Measurements from ENCODE around the gene ACOXL. TPM values are rescaled to one million over a fixed set of nuclear protein-coding genes. Genes with fewer than 3 reads are reported as not detected.
A peak's percentile ranks its signal among the peaks of the same experiment; 100 is the strongest.

ACOXL gene
- total RNA-seq, 1 experiment from 2014 or later: not detected

DNA sequence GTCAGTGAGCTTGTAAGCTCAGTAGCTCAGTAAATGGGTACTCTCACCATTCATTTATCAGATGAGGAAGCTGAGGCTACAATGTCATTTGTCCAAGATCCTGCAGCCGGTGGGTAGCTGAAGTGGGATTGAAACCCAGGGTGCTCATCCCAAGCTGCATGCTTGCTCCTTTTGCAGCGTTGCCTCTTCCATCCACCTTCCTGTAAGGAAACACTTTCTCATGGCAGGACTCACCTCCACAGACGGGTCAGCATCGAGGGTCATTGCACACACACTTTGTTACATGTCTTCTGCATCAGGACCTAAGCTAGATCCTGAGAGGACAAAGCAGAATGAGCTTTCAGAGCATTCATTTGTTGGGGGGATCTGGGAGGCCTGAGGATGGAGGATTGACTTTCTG, 60.7 kb downstream of the ACOXL start:
- DNase-seq (ENCODE audit: low read depth): no peak

DNA sequence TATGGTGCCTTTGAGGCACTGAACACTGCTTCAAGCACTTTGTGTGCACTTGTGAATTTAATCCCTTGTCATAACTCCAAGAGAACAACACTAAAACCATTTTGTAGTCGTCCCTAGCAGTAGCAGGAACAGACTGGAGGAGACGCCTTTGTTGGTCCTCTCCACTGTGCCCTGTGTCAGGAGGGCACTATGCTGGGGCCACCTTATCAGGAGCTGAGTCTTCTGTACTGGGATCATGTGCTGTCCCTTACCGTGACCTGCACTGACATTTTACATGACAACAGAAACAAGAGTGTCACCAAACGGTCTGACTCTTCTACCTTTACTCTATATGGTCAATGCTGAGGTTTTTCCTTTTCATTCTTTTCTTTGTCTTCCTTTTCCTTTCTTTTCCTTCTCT, 62.0 kb downstream of the ACOXL start:
- DNase-seq (ENCODE audit: low read depth): no peak

DNA sequence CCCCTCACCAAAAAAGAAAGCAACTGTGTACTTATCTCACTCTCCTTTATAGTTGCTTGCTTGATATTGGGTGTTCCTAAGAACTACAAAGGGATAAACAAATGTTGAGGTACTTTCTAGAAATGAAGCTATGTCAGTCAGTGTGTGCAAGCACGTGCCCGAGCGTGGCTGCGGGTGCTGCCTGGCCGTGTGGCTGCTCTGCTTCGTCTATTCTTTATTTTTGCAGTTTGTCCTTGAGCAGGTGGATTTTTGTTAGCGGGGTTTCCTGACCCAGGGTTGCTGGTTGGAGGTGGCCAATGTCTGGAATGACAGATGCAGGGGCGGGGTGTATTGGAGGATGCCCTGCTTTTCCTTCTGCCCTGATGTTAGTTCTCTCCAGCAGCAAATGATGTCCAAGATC, 62.6 kb downstream of the ACOXL start:
- DNase-seq (ENCODE audit: low read depth): no peak

DNA sequence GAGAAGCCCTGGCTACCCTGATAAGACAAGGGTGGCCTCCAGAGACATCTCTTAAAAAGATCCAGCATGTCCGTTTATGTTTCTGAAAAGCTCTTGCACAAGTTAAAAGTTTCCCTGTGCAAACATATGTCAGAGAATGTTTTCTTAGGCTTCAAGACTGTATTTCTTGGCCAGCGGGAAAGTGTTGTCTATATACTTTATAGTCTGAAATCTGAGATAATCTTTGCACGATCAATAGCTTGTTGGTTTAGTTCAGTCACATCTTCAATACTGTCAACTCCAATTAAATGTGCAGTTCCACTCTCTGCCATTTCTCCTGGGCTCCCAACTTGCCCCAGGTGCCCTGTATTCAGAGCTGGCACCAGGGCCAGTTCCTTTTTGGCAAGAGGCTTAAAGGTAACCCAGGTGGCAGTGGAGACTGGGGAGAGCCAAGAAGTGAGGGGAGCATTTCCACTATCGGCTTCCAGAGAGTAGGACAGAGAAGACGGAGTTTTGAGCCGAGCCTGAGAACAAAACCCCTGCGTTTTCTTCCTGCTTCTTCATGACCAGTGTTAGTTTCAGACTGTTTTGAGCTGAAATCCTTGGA, 64.4 kb downstream of the ACOXL start:
- no peak for DNase-seq (ENCODE audit: low read depth)

DNA sequence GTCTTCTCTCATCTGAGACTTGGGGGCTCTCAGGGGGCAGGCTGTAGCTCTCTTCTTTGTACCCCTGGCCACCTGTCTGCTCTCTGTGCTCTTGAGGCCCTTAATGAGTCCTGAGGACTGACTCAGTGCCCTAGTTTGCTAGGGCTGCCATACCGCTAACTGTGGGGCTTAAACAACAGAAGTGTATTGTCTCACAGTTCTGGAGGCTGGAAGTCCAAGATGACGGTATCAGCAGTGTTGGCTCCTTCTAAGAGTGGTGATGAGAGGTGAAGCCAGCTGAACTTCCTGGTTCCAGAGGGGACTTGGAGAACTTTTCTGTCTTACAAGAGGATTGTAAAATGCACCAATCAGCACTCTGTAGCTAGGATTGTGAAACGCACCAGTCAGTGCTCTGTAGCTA, 67.0 kb downstream of the ACOXL start:
- DNase-seq (ENCODE audit: low read depth): no peak

DNA sequence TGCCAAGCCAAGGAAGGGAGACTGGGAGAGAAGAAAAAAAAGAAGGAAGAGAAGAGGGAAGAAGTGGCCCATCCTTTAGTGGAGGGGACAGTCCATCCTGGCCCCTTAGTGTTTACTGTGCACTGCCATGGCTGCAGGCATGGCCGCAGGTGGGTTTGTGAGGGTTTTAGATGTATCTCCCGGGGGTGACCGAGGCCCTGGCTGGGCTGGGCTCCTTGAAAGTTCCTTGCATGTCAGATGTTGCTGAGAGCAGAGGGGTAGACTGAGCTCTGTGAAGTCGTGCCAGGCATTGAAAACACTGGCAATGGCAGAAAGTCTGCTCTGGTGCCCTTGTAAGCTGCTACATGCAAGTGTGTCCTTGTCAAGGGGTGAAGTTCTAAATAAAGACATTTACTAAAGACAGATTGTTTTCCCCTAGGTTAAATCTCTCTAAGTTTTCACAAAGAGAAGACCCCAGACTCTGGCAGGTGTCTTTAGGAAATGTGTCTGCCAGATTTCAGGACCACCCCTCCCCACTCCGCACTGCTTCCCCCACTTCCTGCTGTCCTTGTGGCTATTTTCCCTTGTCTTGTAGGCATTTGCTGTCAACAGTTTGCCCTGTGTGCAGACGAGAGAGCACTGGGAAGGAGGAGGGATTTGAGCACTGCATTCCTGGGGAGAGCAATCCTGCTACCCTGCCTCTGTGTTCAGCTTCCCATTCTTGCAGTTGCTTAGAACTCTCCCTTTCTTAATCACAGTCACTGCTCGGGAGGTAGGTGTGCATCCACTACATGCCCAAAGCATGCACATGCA, 68.4 kb downstream of the ACOXL start:
- DNase-seq (ENCODE audit: low read depth): no peak

DNA sequence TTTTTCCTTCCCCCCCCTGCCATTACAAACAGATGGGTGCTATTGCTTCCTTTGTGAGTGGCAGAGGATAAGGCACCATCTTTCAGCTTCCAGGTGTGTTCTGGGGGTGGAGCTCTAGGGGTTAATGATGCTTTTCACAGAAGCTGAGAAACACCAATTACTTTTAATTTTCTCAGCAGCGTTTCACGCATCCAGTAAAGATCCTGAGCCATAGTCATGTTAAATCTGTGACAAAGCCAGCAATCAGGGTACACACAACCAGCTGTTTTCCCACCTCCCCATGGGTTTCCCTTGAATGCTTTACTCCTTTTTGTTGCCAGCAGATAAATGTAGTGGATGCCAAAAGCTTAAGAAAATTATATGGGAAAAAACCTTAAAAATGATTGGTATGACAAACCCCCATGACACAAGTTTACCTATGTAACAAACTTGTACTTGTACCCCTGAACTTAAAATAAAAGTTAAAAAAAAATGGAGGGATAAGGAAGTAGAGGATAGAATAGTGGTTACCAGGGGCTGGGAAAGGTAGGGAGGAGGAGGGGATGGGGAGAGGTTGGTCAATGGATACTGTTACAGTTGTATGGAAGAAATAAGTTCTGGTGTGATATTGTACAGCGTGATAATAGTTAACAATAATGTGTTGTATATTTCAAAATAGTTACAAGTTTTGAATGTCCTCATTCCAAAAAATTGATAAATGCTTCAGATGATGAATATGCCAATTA, 70.0 kb downstream of the ACOXL start:
- DNase-seq (ENCODE audit: low read depth): no peak

DNA sequence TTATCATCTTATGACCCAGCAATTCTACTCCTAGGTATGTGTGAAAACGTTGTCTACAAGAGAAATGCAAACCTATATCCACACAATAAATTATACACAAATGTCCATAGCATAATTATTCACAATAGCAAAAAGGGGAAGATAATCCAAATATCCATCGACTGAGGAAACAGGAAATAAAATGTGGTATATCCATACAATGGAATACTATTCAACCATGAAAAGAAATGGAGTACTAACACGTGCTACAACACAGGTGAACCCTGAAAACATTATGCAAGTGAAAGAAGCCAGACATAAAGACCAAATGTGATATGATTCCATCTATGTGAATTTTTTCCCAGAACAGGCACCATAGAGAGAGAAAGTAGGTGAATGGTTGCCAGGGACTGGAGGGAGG, 72.1 kb downstream of the ACOXL start:
- DNase-seq (ENCODE audit: low read depth): no peak

DNA sequence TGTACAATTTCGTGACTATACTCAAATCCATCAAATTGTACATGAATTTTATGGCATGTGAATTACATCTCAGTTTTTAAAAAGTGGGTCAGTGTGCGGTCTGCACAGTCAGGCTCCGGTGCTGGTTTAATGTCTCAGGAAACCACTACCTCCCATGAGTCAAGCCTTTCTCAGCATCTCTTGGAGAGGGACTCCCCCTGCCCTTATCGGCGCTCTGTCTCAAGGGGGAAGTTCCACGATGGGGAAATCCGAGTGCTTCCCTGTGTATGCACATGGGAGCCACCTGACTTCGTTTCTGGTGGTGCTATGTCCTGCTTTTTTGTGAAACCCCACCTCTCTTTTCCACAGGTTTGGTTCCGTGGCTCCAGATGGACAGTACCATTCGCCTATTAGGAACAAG, 72.5 kb downstream of the ACOXL start:
- peak; percentile 29 for DNase-seq (ENCODE audit: low read depth)

DNA sequence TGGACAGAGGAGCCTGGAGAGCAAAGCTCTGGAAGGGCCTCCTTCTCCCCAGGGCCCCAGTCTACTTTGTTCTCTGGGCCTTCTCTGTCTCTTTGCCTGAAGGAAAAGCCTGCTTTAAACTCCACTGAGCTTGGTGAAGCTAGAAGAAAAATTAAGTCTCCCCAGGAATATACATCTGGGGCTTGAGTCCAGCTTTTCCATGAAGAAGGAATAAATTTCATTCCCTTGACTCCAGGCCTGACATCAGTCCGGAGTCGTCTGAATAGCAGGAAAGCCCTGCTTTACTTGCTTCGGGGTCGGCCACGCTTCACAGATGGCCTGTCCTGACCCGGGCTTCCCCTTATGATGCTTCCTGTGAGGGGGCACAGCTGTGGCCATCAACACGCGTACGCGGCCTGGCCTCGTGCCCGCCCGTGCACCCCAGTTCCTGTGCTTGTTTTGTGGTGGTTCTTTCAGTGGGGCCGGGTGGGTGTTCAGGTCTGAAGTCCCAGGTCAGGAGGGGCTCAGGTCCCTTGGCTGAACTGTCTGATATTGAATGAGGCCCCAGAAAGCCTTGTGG, 73.6 kb downstream of the ACOXL start:
- DNase-seq (ENCODE audit: low read depth): no peak

DNA sequence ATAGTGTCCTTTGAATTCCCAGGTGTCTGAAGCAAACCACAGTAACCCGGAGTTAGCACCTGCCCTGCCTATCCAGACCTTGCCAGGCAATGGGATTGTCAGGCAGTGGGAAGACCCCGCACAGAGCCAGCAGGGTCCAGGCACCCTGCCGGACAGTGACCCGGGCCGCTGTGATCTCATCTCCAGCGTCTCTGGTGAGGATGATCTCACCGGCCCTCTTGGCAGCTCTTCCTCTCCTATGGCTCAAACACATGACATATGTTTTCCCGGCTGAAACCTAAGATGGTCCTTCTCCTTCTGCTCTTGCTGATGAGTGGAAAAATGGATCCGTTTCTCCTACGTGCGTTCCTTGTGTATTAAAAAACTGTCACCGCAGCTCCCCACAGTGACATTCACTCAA, 75.1 kb downstream of the ACOXL start:
- DNase-seq (ENCODE audit: low read depth): no peak

DNA sequence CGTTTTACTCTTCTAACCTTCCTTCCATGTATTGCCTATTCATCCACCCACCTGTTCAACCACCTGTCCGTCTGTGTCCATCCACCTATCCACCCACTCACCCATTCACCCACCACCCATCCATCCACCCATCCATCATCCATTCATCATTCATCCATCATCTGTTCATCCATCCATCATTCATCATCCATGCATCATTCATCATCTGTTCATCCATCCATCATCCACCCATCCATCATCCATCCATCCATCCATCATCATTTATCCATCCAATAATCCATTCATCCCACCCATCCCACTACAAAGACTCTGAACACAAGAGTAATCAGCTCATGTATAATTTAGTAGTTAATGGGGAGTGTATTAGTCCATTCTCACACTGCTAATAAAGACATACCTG, 78.0 kb downstream of the ACOXL start:
- DNase-seq (ENCODE audit: low read depth): no peak

DNA sequence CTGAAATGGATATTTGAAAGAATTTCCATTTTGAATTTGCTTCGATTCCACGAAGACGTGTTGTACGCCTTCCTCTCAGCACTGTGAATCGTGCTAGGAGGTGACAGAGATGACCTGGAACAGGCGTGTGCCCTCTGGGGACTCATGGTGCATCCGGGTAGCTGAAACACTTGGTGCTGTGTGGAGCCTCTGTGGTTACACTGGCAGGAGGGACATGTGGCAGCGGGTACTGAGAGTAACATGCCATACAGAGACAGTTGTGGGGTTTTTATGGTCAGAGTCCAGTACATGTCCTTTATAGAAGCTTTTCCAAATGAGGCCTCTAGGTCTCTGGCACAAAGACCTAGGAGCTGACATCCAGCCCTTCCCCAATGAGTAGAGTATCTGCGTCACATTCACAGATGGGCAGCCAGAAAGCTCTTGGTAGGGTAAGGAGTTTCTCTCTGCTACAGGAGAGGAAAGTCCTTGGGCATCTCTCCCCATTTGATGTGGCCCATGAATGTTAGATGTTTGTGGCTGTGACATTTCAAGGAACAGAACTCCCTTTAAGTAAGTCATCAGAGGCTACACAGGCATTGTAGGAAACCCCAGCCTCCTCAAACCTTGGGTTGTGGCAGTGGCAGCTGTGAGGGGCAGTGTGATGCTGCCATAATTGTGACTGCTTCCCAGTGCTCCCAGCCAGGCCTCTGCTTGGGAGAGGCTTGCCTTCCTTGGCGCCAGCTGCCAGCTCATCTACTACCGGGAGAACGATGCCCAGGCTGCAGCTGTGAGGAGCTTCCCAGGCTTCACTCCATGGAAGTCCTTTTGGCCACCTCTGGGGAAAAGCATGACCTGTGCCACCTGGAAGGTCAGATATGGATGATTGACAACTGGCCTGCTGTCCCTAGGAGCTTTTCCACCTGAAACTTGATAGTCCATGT, 80.6 kb downstream of the ACOXL start:
- DNase-seq (ENCODE audit: low read depth): no peak

DNA sequence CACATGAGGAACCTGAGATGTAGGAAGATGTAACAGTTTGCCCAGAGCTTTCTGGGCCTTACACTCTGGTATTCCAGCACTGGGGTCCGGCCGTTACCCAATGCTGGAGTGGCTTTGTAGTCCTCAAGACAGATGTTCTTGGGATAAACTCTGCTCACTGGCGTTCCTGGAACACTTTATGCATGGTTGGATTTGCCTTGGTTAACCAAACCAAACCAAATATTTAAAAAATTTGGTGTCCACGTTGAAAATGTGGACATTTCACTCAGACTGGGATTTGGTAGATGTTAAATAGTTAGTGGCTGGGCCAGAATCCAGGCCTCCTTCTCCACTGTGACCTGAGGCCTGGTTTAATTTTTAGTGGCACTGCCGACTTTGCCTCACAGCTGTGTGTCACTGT, 81.5 kb downstream of the ACOXL start:
- no peak for DNase-seq (ENCODE audit: low read depth)

DNA sequence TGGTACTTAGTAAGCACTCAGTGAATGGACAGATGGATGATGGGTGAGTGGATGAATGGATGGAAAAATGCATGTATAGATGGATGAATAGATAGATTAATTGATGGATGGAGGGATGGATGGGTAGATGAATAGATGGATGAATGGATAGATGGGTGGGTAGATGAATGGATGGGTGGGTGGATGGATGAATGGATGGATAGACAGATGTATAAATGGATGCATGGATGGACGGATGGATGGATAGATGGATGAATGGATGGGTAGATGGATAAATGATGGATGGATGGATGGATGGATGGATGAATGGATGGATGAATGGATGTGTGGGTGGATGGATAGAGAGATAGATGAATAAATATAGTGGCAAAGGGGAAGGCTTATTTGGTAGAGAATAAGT, 83.6 kb downstream of the ACOXL start:
- DNase-seq (ENCODE audit: low read depth): no peak

DNA sequence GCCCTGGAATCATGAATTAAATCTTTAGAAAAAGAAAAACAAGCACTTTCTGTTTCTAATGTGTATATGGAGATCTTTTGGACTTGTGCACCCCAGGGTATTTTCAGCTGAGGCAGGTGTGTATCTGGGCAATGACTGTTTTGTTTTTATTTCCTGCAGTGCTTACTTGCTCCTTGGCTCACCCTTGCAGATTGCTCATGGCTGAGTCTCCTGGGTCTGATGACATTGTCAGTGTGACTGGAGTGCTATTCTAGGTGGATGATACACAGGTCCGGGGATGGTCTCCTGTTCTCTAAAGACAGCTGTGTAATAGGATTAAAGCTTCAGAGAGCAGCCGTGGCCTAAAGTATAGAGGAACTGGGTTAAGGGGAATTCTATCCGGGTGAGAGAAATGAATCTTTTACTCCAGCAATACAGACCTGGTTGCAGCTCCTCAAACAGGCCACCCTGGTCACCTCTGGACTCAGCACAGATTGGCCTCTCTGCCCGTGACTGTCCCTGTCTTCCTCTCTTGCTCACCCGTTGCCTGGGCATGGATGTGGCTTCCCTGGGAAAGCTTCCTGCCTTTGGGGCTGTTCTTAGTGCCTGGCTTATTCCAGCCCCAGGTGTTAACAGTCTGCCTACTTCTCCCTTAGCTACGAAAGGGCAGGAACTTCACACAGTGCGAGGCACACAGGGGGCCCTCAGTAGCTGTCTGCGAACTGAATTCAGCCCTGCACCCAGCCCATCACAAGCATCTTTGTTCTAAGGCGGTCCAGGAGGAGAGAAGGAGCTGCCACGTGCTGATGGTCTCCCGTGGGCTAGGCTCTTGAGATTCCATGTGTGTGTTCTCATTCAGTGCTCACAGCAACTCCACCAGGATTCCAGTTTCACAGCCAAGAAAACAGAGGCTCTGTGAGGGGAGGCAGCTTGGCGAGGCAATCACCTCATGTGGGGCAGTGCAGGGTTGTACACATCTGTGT, 84.3 kb downstream of the ACOXL start:
- DNase-seq (ENCODE audit: low read depth): peak; percentile 26

DNA sequence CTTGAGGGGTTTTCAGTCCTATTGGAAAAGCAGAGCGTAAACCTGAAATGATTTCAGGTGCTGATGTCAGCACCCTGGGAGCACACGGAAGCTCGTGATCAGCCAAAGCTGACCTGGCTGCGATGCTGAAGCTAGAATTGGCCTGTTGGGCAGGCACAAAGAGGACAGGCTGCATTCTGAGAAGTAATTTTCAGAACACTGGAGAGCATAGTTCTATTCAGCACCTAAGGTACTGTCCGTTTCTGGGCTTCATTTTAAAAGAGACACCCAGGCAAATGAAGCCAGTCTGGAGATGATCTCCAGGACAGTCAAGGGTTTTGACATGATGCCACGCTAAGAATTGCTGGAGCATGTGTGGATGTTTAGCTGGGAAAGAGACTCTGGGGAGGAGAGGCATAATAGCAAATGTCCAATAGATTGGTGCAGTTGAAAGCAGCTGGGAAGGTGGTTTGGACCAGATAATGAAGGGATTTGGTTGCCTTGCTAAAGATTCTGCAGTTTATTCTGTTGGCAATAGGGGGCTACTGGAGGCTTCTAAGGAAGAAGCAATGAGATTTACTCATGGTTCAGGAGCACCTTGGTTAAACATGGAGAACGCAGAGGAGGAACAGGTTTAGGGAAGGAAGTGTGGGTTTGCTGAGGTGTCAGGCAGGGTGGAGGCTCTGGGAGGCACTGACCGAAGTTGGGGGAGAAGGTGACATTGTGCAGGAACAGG, 86.6 kb downstream of the ACOXL start:
- DNase-seq (ENCODE audit: low read depth): no peak

DNA sequence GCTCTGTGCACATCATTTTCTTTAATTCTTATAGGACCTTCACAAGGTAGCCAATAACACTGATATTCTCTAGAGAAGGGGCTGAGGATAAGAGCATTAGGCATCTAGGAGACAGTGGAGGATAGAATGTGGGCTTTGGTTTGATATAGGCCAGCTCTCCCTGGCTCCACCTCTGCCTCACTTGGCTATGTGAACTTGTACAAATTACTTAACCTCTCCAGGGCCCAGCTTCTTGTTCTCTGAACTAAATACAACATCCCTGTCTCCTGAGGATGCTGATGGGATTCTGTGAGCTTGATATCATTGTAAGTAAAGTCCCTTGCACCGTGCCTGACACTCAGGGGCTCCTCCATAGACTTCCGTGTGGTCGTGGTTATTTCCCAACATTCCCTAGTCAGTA, 87.3 kb downstream of the ACOXL start:
- no peak for DNase-seq (ENCODE audit: low read depth)

DNA sequence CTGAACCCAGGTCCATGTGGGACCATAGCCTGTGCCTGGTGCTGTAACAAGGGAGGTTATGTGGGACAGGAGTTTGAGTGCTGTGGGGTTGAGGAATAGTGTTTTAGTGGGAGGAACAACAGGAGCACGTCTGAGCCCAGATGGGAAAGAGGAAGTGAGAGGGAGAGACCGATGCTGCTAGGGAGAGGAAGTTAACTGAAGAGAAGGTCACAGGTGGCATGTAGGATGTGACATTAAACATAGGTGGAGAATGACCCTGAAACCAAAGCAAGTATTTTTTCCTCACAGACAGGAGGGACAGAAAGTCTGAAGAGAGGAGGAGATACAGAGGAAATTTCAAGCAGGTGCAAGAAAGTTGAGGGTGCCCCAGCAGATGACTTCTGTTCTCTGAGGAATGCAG, 87.8 kb downstream of the ACOXL start:
- no peak for DNase-seq (ENCODE audit: low read depth)

All from HT1080 (cell line).